NK-92 (cell line): ENCODE data around the gene PRKG1.

Experiments used
- DNase-seq: peaks from one replicate; lab custom pipeline; 2025; ENCODE audit not compliant: unreplicated experiment; lab: John Stamatoyannopoulos, UW

Gene PRKG1

DNA sequence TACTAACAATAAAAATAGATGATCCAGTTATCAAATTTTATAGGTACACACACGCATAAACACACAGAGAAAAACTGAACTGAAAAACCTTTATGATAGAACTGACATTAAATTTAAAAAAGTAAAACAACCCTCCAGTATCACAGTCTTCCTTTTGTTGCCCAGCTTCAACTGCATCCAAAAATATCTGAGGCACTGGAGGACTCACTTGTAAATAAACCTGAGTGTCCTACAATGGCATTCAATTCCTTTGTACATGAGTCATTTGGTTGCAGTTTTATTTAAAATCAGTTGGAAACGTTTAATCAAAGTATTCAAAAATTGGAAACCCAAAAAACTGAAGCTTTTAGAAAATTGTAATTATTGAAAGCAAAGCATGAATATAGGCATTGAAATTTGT, 890.3 kb downstream of the PRKG1 start:
- DNase-seq, result no peak

DNA sequence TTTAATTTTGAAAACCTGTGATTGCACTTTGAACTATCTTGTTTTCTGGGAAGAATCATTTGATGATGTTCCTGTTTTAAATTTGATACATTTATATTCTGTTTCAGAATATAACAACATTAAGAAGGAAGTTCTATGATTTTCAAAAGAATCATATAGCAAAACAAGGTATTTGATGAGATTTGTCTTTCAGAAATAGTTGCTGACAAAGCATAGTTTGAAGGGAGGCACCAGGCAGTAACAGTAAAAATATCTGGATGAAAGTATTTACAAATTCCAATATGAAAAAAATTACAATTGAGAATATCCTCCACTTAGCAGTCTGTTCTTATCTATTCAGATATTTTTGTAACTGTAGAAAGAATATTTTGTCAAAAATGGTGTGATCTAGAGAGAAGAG, 891.2 kb downstream of the PRKG1 start:
- no peak for DNase-seq

GRCh38 chr10:51972733-51973346, 898.6 kb downstream of the PRKG1 start:
- no peak for DNase-seq

DNA sequence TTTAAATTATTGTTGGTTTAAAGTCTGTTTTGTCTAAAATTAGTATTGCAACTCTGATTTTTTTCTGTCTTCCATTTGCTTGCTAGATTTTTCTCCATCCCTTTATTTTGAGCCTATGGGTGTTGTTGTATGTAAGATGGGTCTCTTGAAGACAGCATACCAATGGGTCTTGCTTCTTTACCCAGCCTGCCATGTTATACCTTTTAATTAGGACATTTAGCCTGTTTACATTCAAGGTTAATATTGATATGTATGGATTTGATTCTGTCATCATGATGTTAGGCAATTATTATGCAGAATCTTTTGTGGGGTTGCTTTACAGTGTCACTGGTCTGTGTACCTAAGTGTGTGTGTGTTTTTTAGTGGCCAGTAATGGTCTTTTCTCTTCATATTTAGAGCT, 906.5 kb downstream of the PRKG1 start:
- no peak for DNase-seq

DNA sequence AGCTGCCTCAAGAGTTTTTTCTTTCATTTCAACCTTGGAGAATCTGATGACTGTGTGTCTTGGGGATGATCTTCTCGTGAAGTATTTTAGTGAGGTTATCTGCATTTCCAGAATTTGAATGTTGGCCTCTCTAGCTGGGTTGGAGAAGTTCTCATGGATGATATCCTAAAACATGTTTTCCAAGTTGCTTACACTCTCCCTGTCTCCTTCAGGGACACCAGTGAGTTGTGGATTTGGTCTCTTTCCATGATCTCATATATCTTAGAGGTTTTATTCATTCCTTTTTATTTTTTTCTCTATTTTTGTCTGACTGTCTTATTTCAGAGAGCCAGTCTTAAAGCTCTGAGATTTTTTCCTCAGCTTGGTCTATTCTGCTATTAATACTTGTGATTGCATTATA, 907.4 kb downstream of the PRKG1 start:
- no peak for DNase-seq

DNA sequence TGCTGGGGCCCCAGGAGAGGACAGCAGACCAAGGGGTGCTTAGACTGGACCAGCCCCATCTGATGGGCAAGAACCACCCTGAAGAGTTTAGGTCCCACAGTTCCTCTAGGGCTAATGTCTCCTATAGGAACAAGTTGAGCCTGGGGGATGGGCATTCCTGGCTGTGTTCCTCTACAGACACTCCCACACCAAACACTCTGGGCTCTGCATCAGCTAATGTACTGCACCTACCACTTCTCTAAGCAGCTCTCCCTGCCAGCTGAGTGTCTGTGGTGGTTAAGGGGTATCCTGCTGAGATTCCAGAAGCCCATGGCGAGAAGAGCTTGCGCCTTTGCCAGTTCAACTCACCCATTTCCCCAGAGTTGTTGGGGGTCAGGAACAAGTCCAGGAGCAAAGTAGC, 909.2 kb downstream of the PRKG1 start:
- DNase-seq, result no peak

DNA sequence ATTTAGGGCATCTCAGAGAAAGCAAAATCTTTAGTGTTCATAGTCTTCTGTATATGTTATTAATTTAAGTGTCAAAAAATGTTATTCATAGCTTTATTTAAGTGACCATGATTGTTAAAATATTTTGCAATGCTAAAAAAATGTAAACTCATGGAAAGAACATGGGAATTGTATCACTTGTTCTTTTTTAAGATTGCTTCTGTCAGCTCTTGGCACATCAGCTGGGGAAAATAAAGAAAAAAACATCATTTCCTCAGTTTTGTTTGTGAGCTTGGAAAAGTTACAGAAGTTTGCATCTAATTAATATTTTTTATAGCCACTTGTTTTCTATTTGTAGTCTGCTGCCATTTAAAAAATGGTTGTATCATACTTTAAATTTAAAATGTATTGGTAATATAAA, 911.0 kb downstream of the PRKG1 start:
- DNase-seq, result no peak

GRCh38 chr10:51986516-51986915, 912.2 kb downstream of the PRKG1 start:
- DNase-seq, result no peak

- DNase-seq, result no peak
Measured at GRCh38 chr10:51993475-51993874, 919.2 kb downstream of the PRKG1 start.

DNA sequence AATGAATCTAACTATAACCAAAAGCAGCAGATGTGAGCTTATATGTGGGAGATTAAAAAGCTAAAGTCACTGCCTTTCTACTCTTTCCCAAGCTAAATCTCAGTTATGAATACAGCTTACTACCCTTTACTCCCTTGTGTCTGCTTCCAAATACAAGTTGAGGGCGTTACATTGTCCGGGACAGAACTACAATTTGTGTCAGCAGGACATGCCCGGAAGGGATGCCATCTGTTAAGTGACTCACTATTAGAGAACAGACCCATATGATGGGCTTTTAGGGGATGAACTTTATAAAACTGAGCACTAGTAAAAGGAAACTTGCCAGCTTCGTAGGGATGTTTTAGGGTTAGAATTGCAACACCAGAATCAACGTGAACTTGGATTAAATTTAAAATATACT, 924.8 kb downstream of the PRKG1 start:
- DNase-seq, result no peak

DNA sequence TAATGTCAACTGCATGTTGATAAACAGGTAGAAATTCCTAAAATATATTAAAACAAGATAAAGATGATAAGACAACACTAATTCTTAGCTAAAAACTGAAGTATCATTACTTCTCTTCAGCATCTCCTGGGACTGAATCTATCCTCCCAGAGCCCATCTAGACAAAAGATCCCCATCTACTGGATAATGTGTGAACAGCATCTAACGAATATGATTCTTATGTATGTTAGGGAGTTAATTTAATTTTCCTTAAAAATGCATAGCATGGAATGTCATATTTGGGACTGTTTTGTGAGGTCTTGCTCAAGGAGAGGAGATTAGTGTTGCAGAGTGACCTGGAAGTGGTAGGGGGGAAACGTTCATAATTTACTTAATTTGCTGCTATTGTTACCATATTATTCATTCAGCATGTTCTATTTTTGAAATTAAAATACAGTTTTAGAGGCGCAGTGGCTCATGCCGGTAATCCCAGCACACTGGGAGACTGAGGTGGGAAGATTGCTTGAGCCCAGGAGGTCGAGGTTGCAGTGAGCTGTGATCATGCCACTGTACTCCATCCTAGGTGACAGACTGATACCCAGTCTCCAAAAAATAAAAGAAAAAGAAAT, 930.2 kb downstream of the PRKG1 start:
- no peak for DNase-seq

DNA sequence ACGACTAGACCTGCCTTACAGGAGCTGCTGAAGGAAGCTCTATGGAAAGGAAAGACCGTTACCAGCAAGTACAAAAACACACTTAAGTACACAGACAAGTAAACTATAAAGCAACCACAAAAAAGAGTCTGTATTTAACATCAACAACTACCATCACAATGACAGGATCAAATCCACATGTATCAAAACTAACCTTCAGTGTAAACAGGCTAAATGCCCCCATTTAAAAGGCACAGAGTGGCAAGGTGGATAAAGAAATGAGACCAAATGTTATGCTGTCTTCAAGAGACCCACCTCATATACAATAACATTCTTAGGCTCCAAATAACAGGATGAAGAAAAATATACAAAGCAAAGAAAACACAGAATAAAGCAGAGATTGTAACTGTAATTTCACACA, 932.8 kb downstream of the PRKG1 start:
- no peak for DNase-seq

- no peak for DNase-seq
Measured at GRCh38 chr10:52011118-52011517, 936.8 kb downstream of the PRKG1 start.

GRCh38 chr10:52019077-52019555, 944.8 kb downstream of the PRKG1 start:
- no peak for DNase-seq

DNA sequence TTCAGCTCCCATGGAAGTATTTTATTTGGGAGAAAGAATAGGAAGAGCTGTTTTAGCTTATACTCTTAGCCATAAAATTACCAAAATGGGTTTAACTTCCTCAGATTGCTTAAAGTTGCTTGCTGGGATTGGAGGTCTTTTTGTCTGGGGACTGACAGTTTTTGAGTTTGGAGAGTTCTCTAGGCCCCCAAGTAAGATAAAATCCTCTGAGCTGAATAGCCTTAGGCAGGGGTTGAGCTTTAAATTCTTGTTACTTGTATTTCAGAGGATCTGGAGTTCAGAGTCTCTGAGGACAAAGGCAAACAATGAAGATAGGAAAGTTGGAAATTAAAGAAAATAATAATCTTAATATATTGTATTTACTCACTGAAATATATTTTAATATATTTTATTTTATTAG, 945.4 kb downstream of the PRKG1 start:
- no peak for DNase-seq

GRCh38 chr10:52020173-52020572, 945.9 kb downstream of the PRKG1 start:
- DNase-seq, result no peak

GRCh38 chr10:52020702-52021101, 946.4 kb downstream of the PRKG1 start:
- no peak for DNase-seq

DNA sequence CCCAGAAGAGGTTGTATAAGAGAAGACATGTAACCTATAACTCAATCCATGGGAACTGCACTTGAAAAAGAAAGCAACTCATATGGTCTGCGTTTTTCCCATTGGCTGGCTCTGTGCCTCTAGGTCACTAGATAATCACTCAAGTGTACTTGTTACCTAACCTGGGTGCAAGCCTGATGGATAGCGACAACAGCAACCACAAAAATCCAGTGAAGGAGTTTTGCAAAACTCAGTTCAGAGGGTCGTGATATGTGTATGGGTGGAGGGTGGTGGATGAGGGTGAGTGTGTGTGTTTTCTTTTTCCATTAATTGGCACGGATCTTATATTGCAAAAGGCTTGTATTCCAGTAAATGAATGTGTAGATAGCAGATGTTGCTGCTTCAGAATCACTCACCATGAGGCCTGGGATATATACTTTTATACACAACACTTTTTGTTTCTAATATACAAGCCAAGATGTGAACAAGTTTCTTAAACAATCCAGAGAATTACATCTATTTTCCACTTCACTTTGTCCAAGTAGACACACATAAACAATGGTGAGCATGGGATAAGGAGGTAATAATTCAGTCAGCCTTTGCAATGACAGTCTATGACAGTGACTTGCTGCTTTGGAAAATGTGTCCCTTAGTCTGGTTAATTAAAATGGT, 952.9 kb downstream of the PRKG1 start:
- no peak for DNase-seq

DNA sequence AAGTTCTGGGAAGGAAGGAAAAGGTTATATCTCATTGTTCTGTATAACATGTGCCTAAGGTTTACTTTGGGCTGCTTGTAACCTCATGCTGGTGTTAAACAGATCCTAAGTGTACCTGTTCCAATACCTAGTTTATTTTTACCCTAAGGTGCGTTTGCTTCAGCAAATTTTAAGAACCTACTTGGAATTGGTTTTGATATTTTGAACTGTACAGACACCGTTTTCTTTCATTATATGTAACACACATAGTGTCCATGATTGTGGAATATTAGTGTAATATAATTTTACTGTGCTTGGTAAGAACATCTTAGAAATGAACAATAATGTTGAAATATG, 954.2 kb downstream of the PRKG1 start:
- no peak for DNase-seq

DNA sequence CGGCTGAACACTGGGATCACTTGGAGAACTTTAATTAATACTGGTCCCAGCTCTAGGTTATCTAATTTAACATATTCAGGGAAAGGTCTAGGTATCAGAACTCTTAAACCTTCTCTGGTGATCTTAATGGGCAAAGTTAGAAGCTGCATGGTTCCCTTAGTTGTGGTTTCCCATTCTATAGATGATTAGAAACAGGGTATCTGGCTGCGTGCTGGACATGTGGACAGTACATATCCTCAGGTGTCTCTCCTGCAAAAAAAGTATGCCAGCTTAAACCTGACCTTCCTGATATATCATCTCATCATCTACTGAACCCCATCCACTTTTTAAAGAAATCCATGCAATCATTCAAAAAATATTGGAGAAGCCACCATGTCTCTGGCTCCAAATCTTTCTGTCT, 955.3 kb downstream of the PRKG1 start:
- DNase-seq, result no peak

DNA sequence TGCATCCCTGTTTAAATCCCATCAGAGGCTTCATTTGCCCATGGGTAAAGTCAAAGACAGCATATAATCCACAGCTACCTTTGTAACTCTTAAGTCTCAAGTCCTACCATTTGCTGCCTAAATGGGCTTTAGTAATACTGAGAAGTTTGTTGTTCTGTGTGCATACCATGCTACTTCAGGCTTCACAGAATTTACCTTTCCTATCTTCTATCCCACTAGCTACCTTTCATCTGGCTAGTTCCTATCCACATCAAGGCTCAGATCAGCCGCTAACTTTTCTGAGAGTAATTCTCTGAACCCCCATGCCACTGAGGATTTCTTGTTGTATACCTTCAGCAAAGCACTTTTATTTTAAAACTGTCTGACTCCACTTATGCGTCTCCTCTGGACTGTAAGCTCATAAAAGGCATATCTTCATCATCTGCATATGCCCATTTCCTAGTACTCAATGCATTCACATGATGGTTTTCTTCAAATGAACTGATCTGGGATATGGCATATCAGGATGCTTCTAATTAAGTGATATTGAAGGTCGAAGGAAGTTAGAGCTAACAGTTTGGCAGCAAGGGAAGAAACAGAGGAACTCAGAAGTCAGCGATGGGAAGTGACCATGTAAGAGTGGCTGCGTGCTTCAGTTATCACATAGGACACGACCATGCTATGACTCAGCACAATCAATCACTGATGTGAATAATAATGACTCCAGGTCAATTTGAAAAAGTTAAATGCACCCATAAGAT, 955.9 kb downstream of the PRKG1 start:
- no peak for DNase-seq

DNA sequence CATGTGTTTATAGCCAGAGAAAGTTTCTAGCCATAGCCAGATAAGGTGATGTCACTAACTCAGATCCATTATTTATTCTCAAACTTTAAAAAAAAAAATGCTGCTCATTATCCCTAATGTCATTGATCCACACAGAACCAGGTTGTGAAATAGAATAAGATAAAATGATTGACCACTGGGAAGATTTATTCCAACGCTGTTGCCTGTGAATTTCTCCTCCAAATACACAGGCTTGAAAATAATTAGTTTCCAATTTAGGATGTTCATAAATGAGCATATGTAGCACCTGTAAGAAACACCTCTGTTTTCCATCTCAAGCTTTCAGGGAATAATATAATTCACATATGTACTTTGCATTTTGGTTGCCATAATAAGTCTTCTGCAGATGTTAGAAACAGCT, 956.7 kb downstream of the PRKG1 start:
- DNase-seq, result no peak
